Type B pancreatic cell (in vitro differentiated cells): ENCODE measurements around the gene SLC39A1. TPM values are rescaled to one million over a fixed set of nuclear protein-coding genes. Genes with fewer than 3 reads are reported as not detected.

Experiments used
- DNase-seq: peaks from one replicate; pipeline ENCODE4 v3.0.0; 2021; ENCODE audit warnings: mixed read lengths; ENCODE audit not compliant: unreplicated experiment; ENCODE audit errors: extremely low spot score
- H3K27ac Mint-ChIP-seq: 2 replicates; pipeline ENCODE4 v1.8.0; 2021; ENCODE audit warnings: mild to moderate bottlenecking, mixed read lengths
- H3K27me3 Mint-ChIP-seq: 2 replicates; pipeline ENCODE4 v1.8.0; 2021; ENCODE audit warnings: mixed read lengths
- H3K36me3 Mint-ChIP-seq: 2 replicates; pipeline ENCODE4 v1.8.0; 2021; ENCODE audit warnings: mixed read lengths
- H3K4me1 Mint-ChIP-seq: one replicate; pipeline ENCODE4 v1.8.0; 2021; ENCODE audit warnings: mixed read lengths; ENCODE audit not compliant: unreplicated experiment
- H3K4me3 Mint-ChIP-seq: 2 replicates; pipeline ENCODE4 v1.8.0; 2021; ENCODE audit warnings: mild to moderate bottlenecking, mixed read lengths
- H3K9me3 Mint-ChIP-seq: 2 replicates; pipeline ENCODE4 v1.8.0; 2021; ENCODE audit warnings: mixed read lengths
- CTCF ChIP-seq: fragments of 200-600 bp; sonication (generic); conservative IDR thresholded peaks from 2 replicates; pipeline ENCODE4 v1.5.0; 2021; ENCODE audit warnings: antibody characterized with exemption, mild to moderate bottlenecking
- total RNA-seq: library from RNA; stranded (reverse); gene quantifications from 2 replicates; pipeline ENCODE4 v1.2.1, GENCODE V29; 2021; ENCODE audit warnings: low replicate concordance

The SLC39A1 gene
- total RNA-seq, 1 donor from 2014 or later = 75.7 TPM

- H3K4me3 Mint-ChIP-seq = no peak overlapping the region
- no peak for DNase-seq
- no peak for TF ChIP-seq CTCF
- no peaks in the 10 kb centered on the region for H3K9me3 Mint-ChIP-seq
- H3K27me3 Mint-ChIP-seq = no peaks in the 10 kb centered on the region
- no peak overlapping the region for H3K27ac Mint-ChIP-seq
- H3K36me3 Mint-ChIP-seq = no peaks in the 10 kb centered on the region
- peaks cover 7% of the 10 kb centered on the region for H3K4me1 Mint-ChIP-seq
Observed at GRCh38 chr1:153940756-153941155, 22.6 kb downstream of the SLC39A1 start.

- TF ChIP-seq CTCF = no peak
- peaks cover 2% of the 10 kb centered on the region for H3K4me1 Mint-ChIP-seq
- no peaks in the 10 kb centered on the region for H3K36me3 Mint-ChIP-seq
- DNase-seq = no peak
- no peak overlapping the region for H3K27ac Mint-ChIP-seq
- no peaks in the 10 kb centered on the region for H3K9me3 Mint-ChIP-seq
- no peaks in the 10 kb centered on the region for H3K27me3 Mint-ChIP-seq
- H3K4me3 Mint-ChIP-seq = no peak overlapping the region
Observed at GRCh38 chr1:153939476-153939875, 23.9 kb downstream of the SLC39A1 start.

- TF ChIP-seq CTCF = no peak
- H3K27ac Mint-ChIP-seq = no peak overlapping the region
- no peak for DNase-seq
- H3K9me3 Mint-ChIP-seq = no peaks in the 10 kb centered on the region
- no peaks in the 10 kb centered on the region for H3K27me3 Mint-ChIP-seq
- H3K36me3 Mint-ChIP-seq = no peaks in the 10 kb centered on the region
- H3K4me1 Mint-ChIP-seq = no peaks in the 10 kb centered on the region
- H3K4me3 Mint-ChIP-seq = no peak overlapping the region
Observed at GRCh38 chr1:153938996-153939395, 24.3 kb downstream of the SLC39A1 start.

GRCh38 chr1:153937331-153937730, 26.0 kb downstream of the SLC39A1 start:
- Mint-ChIP-seq H3K9me3 (no peaks in the 10 kb centered on the region), H3K36me3 (no peaks in the 10 kb centered on the region), H3K27ac (no peak overlapping the region), H3K27me3 (no peaks in the 10 kb centered on the region), H3K4me3 (no peak overlapping the region), H3K4me1 (no peaks in the 10 kb centered on the region)
- no peak for DNase-seq
- no peak for TF ChIP-seq CTCF

GRCh38 chr1:153936011-153936802, 27.1 kb downstream of the SLC39A1 start:
- DNase-seq = no peak
- Mint-ChIP-seq H3K36me3 (no peaks in the 10 kb centered on the region), H3K27ac (no peak overlapping the region)

More at GRCh38 chr1:153936011-153936802, 27.1 kb downstream of the SLC39A1 start:
- no peak overlapping the region for H3K4me3 Mint-ChIP-seq
- H3K4me1 Mint-ChIP-seq = no peaks in the 10 kb centered on the region
- no peaks in the 10 kb centered on the region for H3K27me3 Mint-ChIP-seq
- TF ChIP-seq CTCF = no peak
- no peaks in the 10 kb centered on the region for H3K9me3 Mint-ChIP-seq
